KMS-11 (cell line): Measurements from ENCODE around the gene CORO2B.

ENCODE experiments used
- H2AFZ ChIP-seq: fragments of 200-600 bp; sonication (generic); 2 replicates; pipeline ENCODE4 v1.6.1; 2016; ENCODE audit warnings: antibody characterized with exemption, mixed run types, low read depth
- H3K27ac ChIP-seq: fragments of 200-600 bp; sonication (generic); 2 replicates; pipeline ENCODE4 v1.6.1; 2016; ENCODE audit warnings: mild to moderate bottlenecking, mixed run types
- H3K27me3 ChIP-seq: fragments of 200-600 bp; sonication (generic); 2 replicates; pipeline ENCODE4 v1.6.1; 2017; ENCODE audit warnings: mild to moderate bottlenecking, low read depth, mixed run types, moderate library complexity; ENCODE audit not compliant: insufficient read depth
- H3K36me3 ChIP-seq: fragments of 200-600 bp; sonication (generic); 2 replicates; pipeline ENCODE4 v1.6.1; 2017; ENCODE audit warnings: mild to moderate bottlenecking, mixed run types; ENCODE audit not compliant: insufficient read depth
- H3K4me1 ChIP-seq: fragments of 200-600 bp; sonication (generic); 2 replicates; pipeline ENCODE4 v1.6.1; 2016; ENCODE audit warnings: mild to moderate bottlenecking, low read depth, mixed run types; ENCODE audit not compliant: poor library complexity, severe bottlenecking
- H3K4me2 ChIP-seq: fragments of 200-600 bp; sonication (generic); 2 replicates; pipeline ENCODE4 v1.7.0; 2016; ENCODE audit warnings: mild to moderate bottlenecking, mixed run types
- H3K4me3 ChIP-seq: fragments of 200-600 bp; sonication (generic); IDR thresholded peaks from 2 replicates; pipeline ENCODE4 v1.6.1; 2017; ENCODE audit warnings: low read depth, low read length, mixed read lengths; ENCODE audit not compliant: insufficient read depth
- H3K79me2 ChIP-seq: fragments of 200-600 bp; sonication (generic); 2 replicates; pipeline ENCODE4 v1.6.1; 2016; ENCODE audit warnings: low read depth, mixed run types; ENCODE audit not compliant: insufficient read depth
- H3K9ac ChIP-seq: fragments of 200-600 bp; sonication (generic); 2 replicates; pipeline ENCODE4 v1.6.1; 2016; ENCODE audit warnings: mild to moderate bottlenecking, mixed run types
- H4K20me1 ChIP-seq: fragments of 200-600 bp; sonication (generic); 2 replicates; pipeline ENCODE4 v1.6.1; 2016; ENCODE audit warnings: mild to moderate bottlenecking, mixed run types; ENCODE audit not compliant: insufficient read depth
- CTCF ChIP-seq: fragments of 200-600 bp; sonication (generic); conservative IDR thresholded peaks from 2 replicates; pipeline ENCODE4 v1.6.1; 2017; ENCODE audit warnings: low read depth, mild to moderate bottlenecking, antibody characterized with exemption, low read length, moderate library complexity, mixed read lengths

The CORO2B gene

GRCh38 chr15:68587769-68588385 lies 9.1 kb downstream of the CORO2B start:
- no peak overlapping the region for H2AFZ ChIP-seq
- no peaks in the 10 kb centered on the region for H3K27me3 ChIP-seq
- H3K4me2 ChIP-seq: no peak overlapping the region
- H3K4me1 ChIP-seq: no peaks in the 10 kb centered on the region
- no peaks in the 10 kb centered on the region for H4K20me1 ChIP-seq
- H3K79me2 ChIP-seq: no peaks in the 10 kb centered on the region
- no peak overlapping the region for H3K27ac ChIP-seq
- TF ChIP-seq CTCF: no peak
- H3K9ac ChIP-seq: no peak overlapping the region
- no peak overlapping the region for H3K4me3 ChIP-seq
- H3K36me3 ChIP-seq: no peaks in the 10 kb centered on the region

GRCh38 chr15:68589053-68589452 lies 10.3 kb downstream of the CORO2B start:
- Histone ChIP-seq H3K79me2 (no peaks in the 10 kb centered on the region), H4K20me1 (no peaks in the 10 kb centered on the region), H2AFZ (no peak overlapping the region), H3K4me2 (no peak overlapping the region), H3K4me3 (no peak overlapping the region), H3K27ac (no peak overlapping the region), H3K4me1 (no peaks in the 10 kb centered on the region), H3K9ac (no peak overlapping the region), H3K27me3 (no peaks in the 10 kb centered on the region), H3K36me3 (no peaks in the 10 kb centered on the region)
- TF ChIP-seq CTCF: no peak

- Histone ChIP-seq H3K27ac (no peak overlapping the region), H3K4me2 (no peak overlapping the region)
Measured at GRCh38 chr15:68589783-68590710, 11.3 kb downstream of the CORO2B start.

More at GRCh38 chr15:68589783-68590710, 11.3 kb downstream of the CORO2B start:
- Histone ChIP-seq H2AFZ (no peak overlapping the region), H3K27me3 (no peaks in the 10 kb centered on the region), H3K79me2 (no peaks in the 10 kb centered on the region), H3K4me1 (no peaks in the 10 kb centered on the region), H3K36me3 (no peaks in the 10 kb centered on the region), H3K4me3 (no peak overlapping the region), H3K9ac (no peak overlapping the region), H4K20me1 (no peaks in the 10 kb centered on the region)
- TF ChIP-seq CTCF: no peak
